ENCODE results near the gene TUBB4B. TPM values are rescaled to one million over a fixed set of nuclear protein-coding genes. Genes with fewer than 3 reads are reported as not detected.

The TUBB4B gene
- total and polyA plus RNA-seq, 2 of the 4 experiments (the other 2 are of a cell fraction): 237 to 529 TPM

GRCh38 chr9:137253717-137254623 lies 12.9 kb downstream of the TUBB4B start (continued):
- TF ChIP-seq MXI1 (IDR thresholded peaks at IDR 0.05; ENCODE audit: borderline replicate concordance, low read depth, low read length) (no peak), RFX5 (IDR thresholded peaks at IDR 0.05; ENCODE audit: low read depth, low read length) (no peak), FOS (IDR thresholded peaks at IDR 0.05; ENCODE audit: low read depth, low read length) (no peak)

Data from IMR-90 (cell line).